GM19438 (cell line): ENCODE measurements around the gene MED17.

Source experiments
- ATAC-seq: cut with Tn5 transposase; IDR thresholded peaks from one replicate; pipeline ENCODE4 v1.9.1; 2021; ENCODE audit warnings: low read depth; ENCODE audit not compliant: unreplicated experiment

Gene MED17

GRCh38 chr11:93846411-93846810 is 62.3 kb downstream of the MED17 start:
- ATAC-seq = no peak

DNA sequence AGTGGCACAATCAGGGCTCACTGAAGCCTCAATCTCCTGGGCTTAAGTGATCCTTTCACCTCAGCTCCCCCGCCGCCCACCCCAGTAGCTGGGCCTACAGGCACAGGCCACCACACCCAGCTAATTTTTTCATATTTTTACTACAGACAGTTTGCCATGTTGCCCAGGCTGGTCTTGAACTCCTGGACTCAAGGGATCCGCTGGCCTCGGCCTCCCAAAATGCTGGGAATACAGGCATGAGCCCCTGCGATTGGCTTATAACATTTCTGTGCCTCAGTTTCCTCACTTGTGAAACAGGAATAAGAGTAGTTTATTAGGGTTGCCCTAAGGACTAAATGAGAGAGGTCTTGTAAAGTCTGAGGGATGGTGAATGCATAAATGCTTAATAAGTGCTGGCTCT is 65.1 kb downstream of the MED17 start:
- ATAC-seq = no peak

- ATAC-seq = no peak
Observed at GRCh38 chr11:93849751-93850593, 65.9 kb downstream of the MED17 start.

DNA sequence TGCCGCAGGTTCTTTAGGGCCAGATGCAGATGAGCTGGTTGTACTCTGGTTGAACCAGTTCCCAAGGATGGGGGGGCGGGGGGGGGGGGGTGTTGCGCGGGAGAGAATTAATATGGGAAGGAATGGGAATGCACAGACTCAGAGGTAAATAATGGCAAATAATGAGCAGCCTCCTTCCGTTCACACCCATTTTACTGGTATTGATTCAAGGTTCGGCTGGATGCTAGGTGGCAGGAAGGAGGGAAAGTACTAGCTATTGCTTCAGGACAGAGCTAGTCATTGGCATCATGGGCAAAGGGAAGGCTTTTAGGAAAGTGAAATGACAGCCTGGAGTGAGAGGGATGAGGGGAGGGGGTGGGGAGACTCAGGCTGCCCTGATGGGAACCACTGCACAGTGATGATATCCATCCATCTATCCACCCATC is 66.5 kb downstream of the MED17 start, which contains the start of gene VSTM5:
Gene VSTM5 (minus strand): TSS at position 25 of the 425 bp plus-strand sequence. CDS start 116 bp downstream, outside the sequence.
- ATAC-seq = no peak

DNA sequence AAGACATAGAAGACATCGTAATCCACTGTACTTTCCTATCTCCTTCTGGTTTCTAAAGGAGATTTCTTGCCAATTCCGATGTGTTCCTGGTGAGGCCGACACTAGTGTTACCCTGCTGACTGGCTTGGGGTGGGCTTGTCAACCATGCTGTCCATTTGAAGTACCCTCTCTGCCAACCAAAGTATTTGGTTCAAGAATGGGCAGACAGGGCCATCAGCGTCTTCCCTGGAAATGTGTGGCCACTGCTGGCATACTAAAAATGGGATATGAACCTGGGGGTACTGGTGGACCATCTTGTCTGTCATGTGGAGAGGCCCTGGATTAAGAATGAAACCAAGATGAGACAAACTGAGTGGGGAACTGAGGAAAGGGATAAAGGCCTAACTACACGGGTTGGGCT is 68.2 kb downstream of the MED17 start:
- no peak for ATAC-seq

DNA sequence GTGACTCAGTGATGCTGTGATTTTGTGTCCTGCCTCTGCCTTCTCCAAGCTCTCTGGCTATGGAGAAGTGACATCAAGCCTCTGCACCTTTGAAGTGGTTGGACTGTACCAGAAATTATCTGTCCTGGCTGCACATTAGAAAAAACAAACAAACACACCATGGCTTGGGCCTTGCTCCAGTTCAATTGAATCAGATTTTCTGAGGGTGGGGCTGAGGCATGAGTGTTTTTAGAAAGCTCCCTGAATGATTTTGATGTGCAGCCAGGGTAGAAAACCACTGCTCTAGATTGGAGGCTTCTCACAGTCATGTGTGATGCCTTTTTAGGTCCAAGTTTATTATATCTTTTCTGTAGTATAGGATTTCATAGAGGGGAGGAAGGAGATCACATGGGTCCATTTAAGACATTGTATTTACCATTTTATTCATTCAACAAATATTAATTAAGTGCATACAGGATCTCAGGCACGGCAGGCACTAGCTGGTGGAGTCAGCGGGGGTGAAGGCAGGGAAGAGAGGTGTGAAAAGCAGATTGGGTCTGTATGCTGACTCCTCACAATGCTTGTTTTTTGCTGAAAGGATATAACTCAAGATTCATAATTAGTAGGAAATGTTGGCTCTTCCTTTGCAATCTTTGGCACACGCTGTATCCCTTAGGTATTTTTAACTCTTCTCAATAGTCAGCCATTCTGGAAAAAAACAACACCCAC is 73.5 kb downstream of the MED17 start:
- no peak for ATAC-seq

- ATAC-seq = no peak
Observed at GRCh38 chr11:93858121-93858775, 74.2 kb downstream of the MED17 start.

DNA sequence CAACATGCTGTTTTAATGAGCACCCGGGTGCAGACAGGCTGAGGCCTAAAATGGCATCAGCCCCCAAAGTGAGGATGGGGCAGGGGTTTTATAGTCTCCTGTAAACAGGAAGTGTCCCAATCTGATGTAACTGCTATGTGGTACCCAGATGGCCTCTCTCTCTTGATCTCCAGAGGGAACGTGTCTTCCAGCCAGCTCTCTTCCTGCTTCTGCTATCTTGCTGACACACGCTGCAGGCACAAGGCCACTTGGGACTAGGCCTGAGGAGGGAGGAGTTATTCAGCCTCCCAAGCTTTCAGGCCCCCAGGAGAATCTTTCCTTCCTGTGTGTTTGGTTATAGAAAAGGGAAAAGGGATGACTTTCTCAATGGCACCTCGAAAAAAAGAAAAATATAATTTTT is 77.7 kb downstream of the MED17 start:
- ATAC-seq = no peak
